ENCODE data around the gene OTX1.

DNA sequence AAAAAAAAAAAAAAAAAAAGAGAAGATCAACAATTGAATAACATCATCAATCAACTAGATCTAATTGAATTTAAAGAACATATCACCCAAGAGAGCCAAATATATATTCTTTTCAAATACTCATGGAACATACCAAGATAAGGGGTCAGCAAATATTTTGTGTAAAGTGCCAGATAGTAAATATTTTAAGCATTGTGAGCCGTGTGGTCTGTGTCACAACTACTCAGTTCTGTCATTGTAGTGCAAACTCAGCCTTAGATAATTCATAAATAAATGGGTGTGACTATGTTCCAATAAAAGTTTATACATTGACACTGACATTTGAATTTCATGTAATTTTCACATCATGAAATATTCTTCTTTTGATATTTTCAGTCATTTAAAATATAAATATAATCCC lies 45.9 kb downstream of the OTX1 start:
- TF ChIP-seq EZH2 (IDR thresholded peaks at IDR 0.05; ENCODE audit: insufficient read depth, poor library complexity, severe bottlenecking) (no peak), EZH2phosphoT487 (IDR thresholded peaks at IDR 0.05; ENCODE audit: insufficient read depth, low read depth) (no peak)

All from GM23248 (cell line).